ENCODE results near the gene SLC35F4.

DNA sequence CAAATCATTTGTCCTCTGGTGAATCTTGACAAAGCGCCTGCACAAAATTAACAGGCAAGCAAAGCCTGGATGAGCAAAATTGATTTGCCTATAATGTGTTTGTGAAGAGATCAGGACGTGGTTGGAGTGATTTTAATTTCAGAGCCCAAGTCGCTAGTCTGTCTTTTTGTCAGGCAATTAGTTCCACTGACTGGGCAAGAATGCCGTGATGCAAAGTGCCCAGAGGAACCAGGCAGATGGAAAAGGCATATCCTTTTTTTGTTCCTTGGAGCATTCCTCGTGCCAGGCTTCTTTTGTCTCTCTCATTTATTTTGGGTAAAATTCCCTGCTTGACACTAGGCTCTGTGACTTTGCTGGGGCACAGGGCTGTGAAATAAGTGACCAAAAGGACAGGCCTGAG lies 306.3 kb downstream of the SLC35F4 start:
- TF ChIP-seq POLR2A (IDR thresholded peaks at IDR 0.05), result no peak
- TF ChIP-seq, protein P1, sequence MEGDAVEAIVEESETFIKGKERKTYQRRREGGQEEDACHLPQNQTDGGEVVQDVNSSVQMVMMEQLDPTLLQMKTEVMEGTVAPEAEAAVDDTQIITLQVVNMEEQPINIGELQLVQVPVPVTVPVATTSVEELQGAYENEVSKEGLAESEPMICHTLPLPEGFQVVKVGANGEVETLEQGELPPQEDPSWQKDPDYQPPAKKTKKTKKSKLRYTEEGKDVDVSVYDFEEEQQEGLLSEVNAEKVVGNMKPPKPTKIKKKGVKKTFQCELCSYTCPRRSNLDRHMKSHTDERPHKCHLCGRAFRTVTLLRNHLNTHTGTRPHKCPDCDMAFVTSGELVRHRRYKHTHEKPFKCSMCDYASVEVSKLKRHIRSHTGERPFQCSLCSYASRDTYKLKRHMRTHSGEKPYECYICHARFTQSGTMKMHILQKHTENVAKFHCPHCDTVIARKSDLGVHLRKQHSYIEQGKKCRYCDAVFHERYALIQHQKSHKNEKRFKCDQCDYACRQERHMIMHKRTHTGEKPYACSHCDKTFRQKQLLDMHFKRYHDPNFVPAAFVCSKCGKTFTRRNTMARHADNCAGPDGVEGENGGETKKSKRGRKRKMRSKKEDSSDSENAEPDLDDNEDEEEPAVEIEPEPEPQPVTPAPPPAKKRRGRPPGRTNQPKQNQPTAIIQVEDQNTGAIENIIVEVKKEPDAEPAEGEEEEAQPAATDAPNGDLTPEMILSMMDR (IDR thresholded peaks at IDR 0.05), result no peak
